Measurements from ENCODE around the gene PTPN18.

Gene PTPN18

GRCh38 chr2:130368786-130369185 lies 12.9 kb downstream of the PTPN18 start:
- DNase-seq: no peak

GRCh38 chr2:130369311-130369964 lies 13.6 kb downstream of the PTPN18 start:
- no peak for DNase-seq

GRCh38 chr2:130369965-130370341 lies 14.1 kb downstream of the PTPN18 start:
- no peak for DNase-seq

DNA sequence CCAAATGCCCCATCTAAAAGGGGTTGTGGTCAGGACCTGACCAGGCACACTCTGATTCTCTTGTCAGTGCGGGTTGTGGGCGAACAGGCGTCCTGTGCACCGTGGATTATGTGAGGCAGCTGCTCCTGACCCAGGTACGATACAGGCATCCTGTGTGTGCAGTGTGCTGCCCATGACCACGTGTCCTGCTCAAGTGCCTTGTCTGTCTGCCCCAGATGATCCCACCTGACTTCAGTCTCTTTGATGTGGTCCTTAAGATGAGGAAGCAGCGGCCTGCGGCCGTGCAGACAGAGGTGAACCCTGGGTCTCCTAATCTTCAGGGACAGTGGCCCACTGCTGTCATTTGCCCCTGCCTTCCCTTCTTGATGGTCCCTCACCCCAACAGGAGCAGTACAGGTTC lies 14.6 kb downstream of the PTPN18 start:
- no peak for DNase-seq

GRCh38 chr2:130371723-130372054 lies 15.8 kb downstream of the PTPN18 start:
- peak; percentile 71 for DNase-seq

DNA sequence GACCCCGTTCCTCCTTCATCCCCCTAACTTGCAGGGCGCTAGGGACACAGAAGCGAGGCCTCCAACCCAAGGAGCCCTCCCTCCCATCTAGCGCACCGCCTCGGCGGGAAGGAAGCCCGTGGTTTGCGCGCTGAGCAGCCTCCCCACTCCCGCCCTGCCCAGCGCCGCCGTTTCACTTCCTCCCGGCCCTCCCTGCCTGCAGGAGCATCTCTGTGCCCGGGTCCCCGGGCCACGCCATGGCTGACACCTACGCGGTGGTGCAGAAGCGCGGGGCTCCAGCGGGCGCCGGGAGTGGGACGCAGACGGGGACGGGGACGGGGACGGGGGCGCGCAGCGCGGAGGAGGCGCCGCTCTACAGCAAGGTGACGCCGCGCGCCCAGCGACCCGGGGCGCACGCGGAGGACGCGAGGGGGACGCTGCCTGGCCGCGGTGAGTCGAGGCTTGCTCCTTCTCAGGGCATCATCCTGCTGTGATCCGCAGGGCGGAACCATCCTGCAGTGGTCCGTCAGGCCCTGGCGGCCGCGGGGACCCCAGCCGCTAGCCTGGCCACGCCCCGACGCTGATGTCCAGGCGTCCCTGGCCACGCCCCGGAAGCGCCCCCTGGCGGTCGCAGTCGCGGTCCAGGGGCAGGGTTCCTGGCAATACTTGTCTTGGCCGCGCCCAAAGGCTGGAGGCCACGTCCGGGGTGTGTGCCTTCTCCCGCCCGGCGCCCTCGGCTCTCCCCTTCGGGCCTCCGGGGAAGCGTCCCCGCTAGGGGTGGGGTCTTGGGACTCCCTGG lies 16.4 kb downstream of the PTPN18 start:
- peak; percentile 71 for DNase-seq

DNA sequence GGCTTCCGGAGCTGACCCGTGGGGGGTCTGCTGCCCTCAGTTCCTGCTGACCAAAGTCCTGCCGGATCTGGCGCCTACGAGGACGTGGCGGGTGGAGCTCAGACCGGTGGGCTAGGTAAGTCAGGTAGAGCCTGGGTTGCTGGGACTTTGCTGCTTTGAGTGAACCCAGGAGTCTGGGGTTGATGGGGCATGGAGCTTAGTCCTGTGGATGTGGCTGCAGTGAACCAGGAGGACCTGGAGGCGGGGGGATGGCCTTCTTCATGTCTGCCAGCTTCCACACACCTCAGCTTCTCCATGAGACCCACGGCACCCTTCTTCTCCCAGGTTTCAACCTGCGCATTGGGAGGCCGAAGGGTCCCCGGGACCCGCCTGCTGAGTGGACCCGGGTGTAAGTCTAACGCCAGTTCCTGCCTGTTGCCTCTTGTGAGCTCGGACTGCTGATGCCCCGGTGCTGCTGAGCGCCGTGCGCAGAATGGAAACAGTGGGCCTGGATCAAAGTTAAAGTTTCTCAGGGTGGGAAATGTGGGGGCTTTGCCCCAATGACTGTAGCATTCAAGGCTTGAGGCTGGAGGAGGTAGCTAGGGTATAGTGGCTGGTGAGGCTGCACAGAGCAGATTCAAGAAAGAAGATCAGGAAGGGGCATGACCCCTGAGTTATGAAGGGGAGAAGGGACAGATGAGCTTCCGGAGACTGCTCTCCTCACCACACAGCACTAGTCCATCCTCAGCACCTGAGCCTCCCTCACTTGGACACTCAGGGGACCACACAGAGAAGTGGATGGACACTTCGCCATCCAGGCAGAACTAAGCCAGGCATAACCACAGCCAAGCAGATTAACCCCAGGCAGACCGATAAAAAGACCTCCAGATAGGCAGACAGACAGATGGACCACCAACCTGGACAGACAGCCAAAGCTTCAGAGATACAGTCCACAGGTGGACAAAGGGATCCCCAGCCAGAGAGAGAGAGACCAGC lies 17.3 kb downstream of the PTPN18 start:
- no peak for DNase-seq

DNA sequence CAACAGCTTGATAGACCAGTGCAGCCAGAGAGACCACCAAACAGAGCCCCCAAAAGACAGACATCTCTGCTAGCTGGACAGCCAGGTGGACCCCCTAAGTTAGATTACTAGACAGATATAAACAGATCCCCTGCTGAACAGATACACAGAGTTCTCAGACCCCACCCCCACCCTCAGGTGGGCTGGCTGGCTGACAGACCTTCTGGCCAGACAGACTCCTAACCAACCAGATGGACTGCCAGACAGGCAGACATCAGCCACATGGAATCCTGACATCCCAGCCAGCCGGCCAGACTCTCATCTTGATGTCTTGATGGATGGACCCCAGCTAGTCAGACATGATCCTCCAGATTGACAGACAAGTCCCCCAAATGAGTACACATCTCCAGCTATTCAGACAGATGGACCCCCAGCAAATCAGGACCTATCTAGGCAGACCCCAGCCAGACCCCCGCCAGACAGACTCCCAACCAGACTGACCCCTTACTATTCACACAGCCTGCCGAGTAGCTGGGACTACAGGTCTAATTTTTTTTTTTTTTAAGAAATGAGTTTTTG lies 18.0 kb downstream of the PTPN18 start:
- DNase-seq: no peak

DNA sequence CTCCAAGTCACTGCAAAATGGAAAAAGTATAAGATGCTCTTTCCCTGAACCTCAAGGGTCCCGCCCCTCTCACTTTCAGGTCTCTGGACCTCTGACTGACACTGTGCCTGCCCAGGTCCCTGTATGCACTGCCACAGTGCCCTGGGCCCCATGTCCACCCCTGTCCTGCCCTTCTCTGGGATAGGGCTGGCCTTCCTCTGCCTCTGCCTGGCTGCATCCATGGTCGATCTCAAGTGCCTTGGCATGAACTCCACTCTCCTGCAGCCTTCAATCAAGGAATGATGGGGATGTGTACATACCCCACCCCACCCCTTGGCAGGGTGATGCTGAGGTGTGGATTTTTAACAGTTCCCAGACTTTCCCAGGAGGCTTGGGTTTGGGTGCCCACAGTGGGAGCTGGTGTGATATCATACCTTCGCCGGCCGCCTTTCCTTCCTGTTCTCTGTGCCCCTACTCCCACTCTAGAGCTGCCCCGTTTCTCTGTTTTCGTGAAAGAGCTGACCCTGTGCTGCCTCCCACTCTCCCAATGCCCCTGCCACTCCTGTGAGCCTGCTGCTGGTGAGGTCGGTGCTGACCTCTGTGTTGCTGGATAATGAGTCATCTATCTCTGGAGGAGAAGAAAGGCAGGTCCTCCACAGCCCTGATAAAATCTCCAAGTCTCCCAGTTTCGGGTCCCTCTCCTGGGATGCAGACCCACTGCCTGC lies 18.9 kb downstream of the PTPN18 start:
- DNase-seq: no peak

GRCh38 chr2:130375291-130376266 lies 19.7 kb downstream of the PTPN18 start:
- DNase-seq: no peak

GRCh38 chr2:130376433-130377293 lies 20.8 kb downstream of the PTPN18 start:
- no peak for DNase-seq

- no peak for DNase-seq
Measured at GRCh38 chr2:130377491-130377890, 21.6 kb downstream of the PTPN18 start.

DNA sequence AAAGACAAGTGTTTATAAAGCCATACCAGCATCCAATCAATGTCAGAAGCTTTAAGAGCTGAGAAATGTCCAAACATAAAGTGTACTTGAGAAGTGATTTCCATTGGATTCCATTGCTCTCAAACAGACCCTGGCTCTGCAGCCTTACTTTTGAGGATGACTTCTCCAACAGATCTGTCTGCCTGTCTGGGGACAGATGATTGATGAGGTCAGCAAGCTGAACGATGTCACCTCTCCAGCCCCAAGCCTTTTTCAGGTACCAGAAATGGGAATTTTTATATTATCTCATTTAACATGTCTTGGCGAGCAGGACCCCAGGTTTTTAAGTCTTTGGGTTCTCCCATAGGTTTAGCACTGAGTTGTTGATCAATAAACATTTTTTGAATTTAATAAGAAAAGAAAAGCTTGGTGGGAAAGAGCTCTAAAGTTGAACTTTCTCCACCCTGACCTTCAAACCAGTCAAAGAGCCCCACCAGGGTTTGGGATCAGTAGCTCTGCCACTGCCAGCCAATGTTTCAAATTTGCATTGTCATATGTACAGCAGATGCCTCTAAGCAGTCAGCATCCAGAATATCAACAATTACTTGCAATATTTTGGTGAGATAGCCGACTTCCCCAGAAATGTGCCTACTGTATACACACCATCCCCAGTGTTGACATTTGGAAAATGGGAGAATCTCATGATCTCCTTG lies 22.5 kb downstream of the PTPN18 start:
- no peak for DNase-seq

DNA sequence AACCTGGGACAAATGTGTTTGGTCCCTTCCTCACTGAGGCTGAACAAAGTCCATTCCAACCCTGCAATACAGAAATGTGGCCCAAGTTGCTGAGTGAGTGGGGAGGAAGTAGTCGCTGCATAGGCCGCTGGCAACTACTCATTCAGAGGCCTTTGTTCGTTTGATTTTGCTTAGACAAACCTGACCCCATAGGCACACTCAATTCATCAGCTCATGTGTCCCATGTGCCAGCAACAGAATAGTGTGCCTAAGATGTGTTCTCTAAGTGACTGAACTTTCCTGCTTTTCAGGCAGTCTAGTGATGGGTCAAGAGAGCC lies 23.0 kb downstream of the PTPN18 start:
- DNase-seq: no peak

DNA sequence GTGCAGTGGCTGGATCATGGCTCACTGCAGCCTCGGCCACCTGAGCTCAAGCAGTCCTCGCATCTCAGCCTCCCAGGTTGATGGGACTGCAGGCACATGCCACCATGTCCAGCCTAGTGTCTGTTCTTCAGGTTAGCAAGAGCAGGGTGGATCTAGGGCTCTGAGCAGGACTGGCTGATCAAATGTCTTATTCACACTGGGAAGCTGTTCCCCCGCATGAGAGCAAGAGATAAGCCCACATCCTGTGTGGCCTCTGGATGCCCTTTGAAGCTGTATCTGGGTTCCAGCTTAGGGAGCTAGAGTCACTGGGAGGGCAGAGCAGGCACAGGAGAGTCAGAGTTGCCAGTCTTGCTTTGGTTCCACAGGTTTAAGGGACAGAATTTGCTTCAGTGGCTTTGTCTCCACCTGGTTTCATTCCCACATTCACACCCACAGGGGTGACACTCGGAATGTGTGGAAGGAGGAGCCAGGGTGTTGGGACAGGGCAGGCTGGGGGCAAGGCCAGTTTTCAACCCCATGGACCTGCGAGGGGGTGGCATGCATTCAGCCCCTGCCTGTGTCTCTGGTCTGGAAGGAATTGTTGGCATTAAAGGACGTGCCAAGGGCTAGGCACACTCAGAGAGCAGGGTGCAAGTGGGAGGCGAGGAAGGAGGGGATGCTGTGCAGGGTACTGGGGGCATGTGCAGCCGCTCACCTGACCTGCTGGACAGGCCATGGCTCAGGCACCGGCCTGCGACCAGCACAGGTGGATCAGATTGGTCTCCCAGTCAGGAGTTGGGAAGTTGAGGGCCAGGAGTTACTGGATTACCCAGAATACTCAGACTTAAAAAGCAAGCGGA lies 24.5 kb downstream of the PTPN18 start:
- DNase-seq: peak; percentile 6

DNA sequence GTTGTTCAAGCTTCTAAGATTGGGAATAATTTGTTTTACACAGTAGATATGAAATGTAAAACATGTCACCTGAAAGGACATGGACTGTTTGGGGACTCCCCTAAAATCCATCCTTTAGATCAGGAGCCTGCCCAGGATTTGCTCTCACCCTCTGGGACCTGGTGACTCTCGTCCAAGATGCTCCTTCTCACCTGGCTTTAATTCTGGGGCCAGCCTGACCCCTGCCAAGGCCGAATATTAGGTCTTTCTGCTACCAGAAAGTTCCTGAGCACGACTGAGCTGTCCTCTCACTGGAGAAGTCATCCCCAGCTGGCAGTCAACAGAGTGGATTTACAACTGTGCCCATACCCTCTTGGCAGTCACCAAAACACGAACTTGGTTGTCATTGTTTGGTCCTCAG lies 25.3 kb downstream of the PTPN18 start:
- DNase-seq: no peak

DNA sequence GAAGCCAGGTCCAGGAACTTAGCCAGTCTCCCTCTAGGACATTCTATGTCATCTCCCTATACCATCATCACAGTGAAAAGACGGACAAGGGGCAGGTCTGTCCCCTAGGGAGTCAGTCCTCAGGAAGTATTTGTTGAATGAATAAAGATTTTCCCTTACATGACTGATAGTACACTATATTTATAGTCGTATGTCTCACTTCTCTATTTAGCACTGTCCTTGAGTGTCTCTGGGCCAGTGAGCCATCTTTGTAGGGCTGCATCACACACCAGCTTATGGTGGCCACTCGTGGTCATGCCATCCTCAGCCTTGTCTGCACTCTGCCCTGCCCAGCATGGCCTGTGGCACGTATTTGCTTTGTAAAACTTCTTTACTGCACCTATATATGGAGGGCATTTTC lies 25.8 kb downstream of the PTPN18 start:
- no peak for DNase-seq

DNA sequence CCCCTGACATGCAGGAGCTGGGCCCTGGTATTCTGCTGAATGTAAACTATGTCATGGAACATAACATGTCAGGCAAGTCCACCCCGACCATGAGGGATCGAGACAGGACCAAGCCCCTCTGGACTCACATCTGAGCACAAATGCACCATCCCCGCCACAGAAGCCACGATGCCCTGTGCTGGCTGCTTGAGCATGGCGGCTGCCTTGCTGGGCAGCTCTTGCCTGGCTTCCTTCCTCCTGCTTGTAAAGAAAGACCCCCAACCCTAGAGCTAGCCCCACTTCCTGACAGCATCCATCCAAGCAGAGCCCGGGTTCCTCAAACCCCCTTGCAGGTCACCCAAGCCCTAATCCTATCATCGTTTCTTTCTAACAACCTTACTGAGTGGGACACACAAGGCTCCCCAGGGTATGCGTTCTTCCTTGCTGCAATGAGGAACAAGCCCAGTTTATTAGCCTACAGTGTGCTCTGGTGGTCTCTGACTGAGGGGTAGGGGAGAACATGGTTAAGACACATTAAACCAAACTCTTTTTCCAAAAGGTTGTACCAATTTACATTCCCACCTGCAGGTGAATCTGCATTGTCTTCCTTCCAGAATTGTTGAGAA lies 26.6 kb downstream of the PTPN18 start:
- DNase-seq: no peak

GRCh38 chr2:130385709-130386108 lies 29.9 kb downstream of the PTPN18 start:
- DNase-seq: no peak
